ENCODE data around the gene C1GALT1C1L. TPM values are rescaled to one million over a fixed set of nuclear protein-coding genes. Genes with fewer than 3 reads are reported as not detected.
"Not testable (repeated sequence)": the region's sequence is repeated elsewhere in the genome, so short reads cannot be mapped to it uniquely, and the experiment has no call there.

Gene C1GALT1C1L
- total RNA-seq, 3 donors from 2014 or later (not counting 1 experiment from before 2014, with no cell fraction given) = not detected

DNA sequence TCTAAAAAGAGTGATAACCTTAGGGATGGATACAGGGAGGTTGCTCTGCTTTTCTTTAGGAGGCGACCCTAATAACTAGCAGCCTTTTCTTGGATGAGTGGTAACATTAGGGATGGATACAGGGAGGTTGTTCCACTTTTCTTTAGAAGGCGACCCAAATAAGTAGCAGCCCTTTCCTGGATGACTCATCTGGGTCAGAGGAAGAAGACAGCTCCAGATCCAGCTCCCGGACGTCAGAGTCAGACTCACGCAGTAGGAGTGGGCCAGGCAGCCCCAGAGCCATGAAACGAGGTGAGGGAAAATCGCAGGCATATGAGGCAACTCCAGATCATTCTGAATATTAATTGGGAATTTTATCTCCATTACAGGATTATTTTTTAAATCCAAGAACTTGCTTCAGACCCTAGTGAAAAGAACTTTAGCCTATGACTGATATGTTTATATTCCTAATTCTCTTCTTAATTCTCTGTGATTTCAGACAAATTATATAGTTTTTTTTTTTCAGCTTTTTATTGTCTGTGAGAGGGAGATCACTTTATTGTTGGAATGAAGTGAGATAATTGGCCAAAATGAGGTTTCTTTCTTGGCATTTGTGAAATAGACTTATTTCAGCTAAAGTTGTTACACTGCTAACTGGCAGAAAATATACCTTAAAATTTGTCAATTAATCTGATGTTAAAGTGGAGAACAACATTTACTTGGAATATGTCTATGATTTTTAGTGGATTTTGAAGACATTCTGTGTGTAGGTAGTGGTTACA lies 31.2 kb upstream of the C1GALT1C1L start:
- intact Hi-C loops (cut with micrococcal nuclease) = no loop called here
- Mint-ChIP-seq H3K4me3 (no peak overlapping the region), H3K36me3 (no peaks in the 10 kb centered on the region), H3K27me3 (ENCODE audit: low read depth in 2 of 2) (peaks cover 17 to 39% of the 10 kb centered on the region in 2 donors), H3K9me3 (no peaks in the 10 kb centered on the region), H3K27ac (no peak overlapping the region), H3K4me1 (no peaks in the 10 kb centered on the region)
- H3K36me3 ChIP-seq (ENCODE audit: control insufficient read depth, insufficient read depth, low read length) = no peaks in the 10 kb centered on the region
- no peaks in the 10 kb centered on the region for H3K4me1 ChIP-seq (ENCODE audit: control insufficient read depth, insufficient read depth, low read length)
- no peak for TF ChIP-seq CTCF (IDR thresholded peaks at IDR 0.05)
- no peaks in the 10 kb centered on the region for H3K27me3 ChIP-seq (ENCODE audit: control insufficient read depth, insufficient read depth, low read length)
- no peak overlapping the region for H3K4me3 ChIP-seq (ENCODE audit: low read length)
- no peak for DNase-seq
- no peak for ATAC-seq
- no peak overlapping the region for H3K27ac ChIP-seq (ENCODE audit: low read length)
- H3K9me3 ChIP-seq (ENCODE audit: control insufficient read depth, insufficient read depth, low read length) = no peaks in the 10 kb centered on the region
- WGBS (ENCODE audit: insufficient coverage) = 74% methylated on average over 7 of the region's 7 CpGs

DNA sequence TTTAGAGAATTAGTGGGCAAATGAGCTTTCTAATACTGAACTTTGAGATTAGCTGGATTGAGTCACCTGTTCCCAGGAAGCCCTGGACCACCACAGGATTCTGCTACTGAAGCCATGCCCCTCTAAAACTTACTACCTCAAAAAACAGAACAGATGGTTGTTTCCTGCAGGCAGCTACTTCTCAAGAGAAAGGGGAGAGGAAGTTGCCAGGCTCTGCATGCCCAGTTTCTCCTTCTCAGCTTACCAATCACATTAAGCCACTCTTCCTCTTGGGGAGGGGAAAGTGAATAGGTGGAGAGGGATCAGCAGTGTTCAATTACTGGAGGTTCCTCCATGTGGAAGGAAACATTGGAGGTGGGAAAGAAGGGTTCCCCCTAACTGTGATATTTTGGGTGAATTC lies 24.9 kb upstream of the C1GALT1C1L start:
- H3K36me3 Mint-ChIP-seq = no peaks in the 10 kb centered on the region
- no peaks in the 10 kb centered on the region for H3K27me3 ChIP-seq (ENCODE audit: control insufficient read depth, insufficient read depth, low read length)
- H3K27ac ChIP-seq (ENCODE audit: low read length) = no peak overlapping the region
- TF ChIP-seq CTCF (IDR thresholded peaks at IDR 0.05) = no peak
- no peak overlapping the region for H3K4me3 ChIP-seq (ENCODE audit: low read length)
- no peaks in the 10 kb centered on the region for H3K4me1 Mint-ChIP-seq
- H3K4me3 Mint-ChIP-seq = no peak overlapping the region
- no peaks in the 10 kb centered on the region for H3K9me3 ChIP-seq (ENCODE audit: control insufficient read depth, insufficient read depth, low read length)
- intact Hi-C loops (cut with micrococcal nuclease) = no loop called here
- H3K4me1 ChIP-seq (ENCODE audit: control insufficient read depth, insufficient read depth, low read length) = no peaks in the 10 kb centered on the region
- peaks cover 19 to 43% of the 10 kb centered on the region in 2 donors for H3K27me3 Mint-ChIP-seq (ENCODE audit: low read depth in 2 of 2)
- H3K9me3 Mint-ChIP-seq = no peaks in the 10 kb centered on the region
- ATAC-seq = no peak
- H3K27ac Mint-ChIP-seq = no peak overlapping the region
- H3K36me3 ChIP-seq (ENCODE audit: control insufficient read depth, insufficient read depth, low read length) = no peaks in the 10 kb centered on the region
- no peak for DNase-seq

GRCh38 chr2:43699761-43700160 lies 23.5 kb upstream of the C1GALT1C1L start:
- H3K27me3 Mint-ChIP-seq (ENCODE audit: low read depth in 2 of 2) = peaks cover 23 to 49% of the 10 kb centered on the region in 2 donors
- Histone ChIP-seq H3K9me3 (ENCODE audit: control insufficient read depth, insufficient read depth, low read length) (no peaks in the 10 kb centered on the region), H3K4me3 (ENCODE audit: low read length) (no peak overlapping the region), H3K27ac (ENCODE audit: low read length) (no peak overlapping the region), H3K27me3 (ENCODE audit: control insufficient read depth, insufficient read depth, low read length) (no peaks in the 10 kb centered on the region), H3K36me3 (ENCODE audit: control insufficient read depth, insufficient read depth, low read length) (no peaks in the 10 kb centered on the region), H3K4me1 (ENCODE audit: control insufficient read depth, insufficient read depth, low read length) (no peaks in the 10 kb centered on the region)
- no peaks in the 10 kb centered on the region for H3K9me3 Mint-ChIP-seq
- TF ChIP-seq CTCF (IDR thresholded peaks at IDR 0.05) = no peak
- no peaks in the 10 kb centered on the region for H3K36me3 Mint-ChIP-seq
- DNase-seq (no peak), ATAC-seq (no peak)
- WGBS (ENCODE audit: insufficient coverage) = 86% methylated on average over 2 of the region's 3 CpGs
- no peak overlapping the region for H3K27ac Mint-ChIP-seq
- H3K4me3 Mint-ChIP-seq = no peak overlapping the region
- intact Hi-C loops (cut with micrococcal nuclease) = no loop called here
- H3K4me1 Mint-ChIP-seq = no peaks in the 10 kb centered on the region

DNA sequence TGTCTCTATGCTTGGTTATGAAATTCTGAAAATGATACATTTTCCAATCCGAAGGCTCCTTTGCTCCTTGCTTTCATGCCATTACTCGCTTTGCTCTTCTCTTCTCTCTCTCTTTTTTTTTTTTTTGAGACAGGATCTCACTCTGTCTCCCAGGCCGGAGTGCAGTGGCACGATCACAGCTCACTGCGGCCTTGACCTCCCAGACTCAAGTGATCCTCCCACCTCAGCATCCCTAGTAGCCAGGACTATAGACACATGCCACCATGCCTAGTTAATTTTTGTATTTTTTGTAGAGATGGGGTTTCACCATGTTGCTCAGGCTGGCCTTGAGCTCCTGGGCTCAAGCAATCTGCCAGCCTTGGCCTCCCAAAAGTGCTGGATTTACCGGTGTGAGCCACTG lies 21.9 kb upstream of the C1GALT1C1L start:
- H3K27me3 Mint-ChIP-seq (ENCODE audit: low read depth in 2 of 2) = peaks cover 20 to 45% of the 10 kb centered on the region in 2 donors
- ATAC-seq; DNase-seq; H3K4me1 Mint-ChIP-seq; H3K36me3 ChIP-seq (ENCODE audit: control insufficient read depth, insufficient read depth, low read length); intact Hi-C loops (cut with micrococcal nuclease); H3K27ac Mint-ChIP-seq; H3K4me1 ChIP-seq (ENCODE audit: control insufficient read depth, insufficient read depth, low read length); H3K9me3 Mint-ChIP-seq; H3K4me3 ChIP-seq (ENCODE audit: low read length); H3K4me3 Mint-ChIP-seq; H3K9me3 ChIP-seq (ENCODE audit: control insufficient read depth, insufficient read depth, low read length); H3K27me3 ChIP-seq (ENCODE audit: control insufficient read depth, insufficient read depth, low read length); H3K36me3 Mint-ChIP-seq; H3K27ac ChIP-seq (ENCODE audit: low read length): not testable (repeated sequence)
- 76% methylated on average over 6 of the region's 6 CpGs for WGBS (ENCODE audit: insufficient coverage)
